BE2C (cell line): ENCODE data around the gene ARL6.

ENCODE experiments used
- DNase-seq: peaks from one replicate; pipeline ENCODE4 v3.0.0-alpha.2; 2020
- H3K27me3 ChIP-seq: fragments of 250-450 bp; sonication (Bioruptor Pico); 2 replicates; pipeline ENCODE4 v1.5.1; 2020; ENCODE audit warnings: mild to moderate bottlenecking
- H3K36me3 ChIP-seq: fragments of 250-450 bp; sonication (Bioruptor Pico); 2 replicates; pipeline ENCODE4 v1.5.1; 2020; ENCODE audit warnings: mild to moderate bottlenecking
- H3K4me1 ChIP-seq: fragments of 250-450 bp; sonication (Bioruptor Pico); 2 replicates; pipeline ENCODE4 v1.5.1; 2020
- H3K4me3 ChIP-seq: 2 replicates; pipeline ENCODE4 v1.5.1; 2011; ENCODE audit warnings: low read depth, low read length
- H3K9me3 ChIP-seq: fragments of 250-450 bp; sonication (Bioruptor Pico); 2 replicates; pipeline ENCODE4 v1.5.1; 2020
- CTCF ChIP-seq: IDR thresholded peaks from 2 replicates; pipeline ENCODE4 v1.5.1; 2012; ENCODE audit warnings: mild to moderate bottlenecking, low read depth, low read length

Gene ARL6

GRCh38 chr3:97778152-97778551 is 13.6 kb downstream of the ARL6 start:
- Histone ChIP-seq H3K9me3 (no peaks in the 10 kb centered on the region), H3K27me3 (no peaks in the 10 kb centered on the region), H3K4me1 (peaks cover 4% of the 10 kb centered on the region), H3K36me3 (peaks cover 36% of the 10 kb centered on the region), H3K4me3 (no peak overlapping the region)
- TF ChIP-seq CTCF: no peak
- DNase-seq: no peak

- peaks cover 3% of the 10 kb centered on the region for H3K36me3 ChIP-seq
- peak; percentile 83 for TF ChIP-seq CTCF
- no peaks in the 10 kb centered on the region for H3K4me1 ChIP-seq
- H3K27me3 ChIP-seq: no peaks in the 10 kb centered on the region
- H3K4me3 ChIP-seq: no peak overlapping the region
- peak; percentile 10 for DNase-seq
- no peaks in the 10 kb centered on the region for H3K9me3 ChIP-seq
These were observed 29.0 kb downstream of the ARL6 start for GRCh38 chr3:97793420-97794019.

- H3K27me3 ChIP-seq: no peaks in the 10 kb centered on the region
- H3K36me3 ChIP-seq: peaks cover 3% of the 10 kb centered on the region
- H3K4me3 ChIP-seq: no peak overlapping the region
- no peak for TF ChIP-seq CTCF
- H3K4me1 ChIP-seq: no peaks in the 10 kb centered on the region
- H3K9me3 ChIP-seq: no peaks in the 10 kb centered on the region
- no peak for DNase-seq
These were observed 31.4 kb downstream of the ARL6 start for GRCh38 chr3:97795951-97796350.

- Histone ChIP-seq H3K36me3 (no peaks in the 10 kb centered on the region; the same call in 1 of the 2 replicates), H3K9me3 (no peaks in the 10 kb centered on the region), H3K4me1 (no peaks in the 10 kb centered on the region; the same call in 1 of the 2 replicates), H3K4me3 (no peak overlapping the region), H3K27me3 (no peaks in the 10 kb centered on the region)
- no peak for TF ChIP-seq CTCF
- DNase-seq: no peak
These were observed 39.9 kb downstream of the ARL6 start for GRCh38 chr3:97804471-97804870.

GRCh38 chr3:97810779-97811390 is 46.3 kb downstream of the ARL6 start:
- TF ChIP-seq CTCF: no peak
- H3K4me3 ChIP-seq: no peak overlapping the region
- peaks cover 3% of the 10 kb centered on the region; the same call in 1 of the 2 replicates for H3K4me1 ChIP-seq
- no peaks in the 10 kb centered on the region for H3K36me3 ChIP-seq
- H3K9me3 ChIP-seq: no peaks in the 10 kb centered on the region
- DNase-seq: no peak
- H3K27me3 ChIP-seq: no peaks in the 10 kb centered on the region
